ENCODE measurements around the gene CDON. TPM values are rescaled to one million over a fixed set of nuclear protein-coding genes. Genes with fewer than 3 reads are reported as not detected.

Gene CDON
- total and polyA plus RNA-seq, 8 donors = 0.31 to 80.8 (median 21.2) TPM

DNA sequence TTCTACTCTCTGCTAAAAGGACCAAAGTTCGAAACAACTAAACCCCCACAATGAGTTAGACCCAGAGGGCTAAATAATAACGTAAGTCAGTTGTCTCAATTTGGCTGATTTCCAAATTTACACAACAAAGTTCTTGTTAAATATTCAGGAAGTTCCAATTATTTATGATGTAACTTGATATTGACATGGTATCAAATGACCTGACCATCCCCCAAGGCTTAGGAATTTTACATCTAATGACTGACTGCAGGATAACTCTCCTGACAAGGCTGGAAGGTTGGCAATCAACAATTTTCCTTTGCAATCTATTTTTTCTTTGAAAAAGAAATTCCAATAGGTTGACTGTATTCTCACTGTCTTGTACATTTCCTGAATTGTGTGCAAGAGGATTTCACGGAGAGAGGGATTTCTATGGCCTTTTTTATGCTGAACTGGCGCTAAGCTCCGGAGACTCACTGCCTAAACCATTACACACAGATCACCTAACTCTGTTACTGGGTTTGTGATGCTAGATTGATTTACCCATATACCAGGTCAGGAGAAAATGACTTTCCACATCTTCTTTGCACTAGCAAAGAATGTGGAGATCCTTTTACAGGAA lies 9.6 kb upstream of the CDON start:
- Histone ChIP-seq H3K4me1 (no peaks in the 10 kb centered on the region), H3K36me3 (no peaks in the 10 kb centered on the region), H3K4me3 (no peak overlapping the region), H3K27me3 (peaks cover 0 to 5% (median 0%) of the 10 kb centered on the region in 3 donors), H3K27ac (no peak overlapping the region), H3K9me3 (no peaks in the 10 kb centered on the region)
- TF ChIP-seq, protein P1, sequence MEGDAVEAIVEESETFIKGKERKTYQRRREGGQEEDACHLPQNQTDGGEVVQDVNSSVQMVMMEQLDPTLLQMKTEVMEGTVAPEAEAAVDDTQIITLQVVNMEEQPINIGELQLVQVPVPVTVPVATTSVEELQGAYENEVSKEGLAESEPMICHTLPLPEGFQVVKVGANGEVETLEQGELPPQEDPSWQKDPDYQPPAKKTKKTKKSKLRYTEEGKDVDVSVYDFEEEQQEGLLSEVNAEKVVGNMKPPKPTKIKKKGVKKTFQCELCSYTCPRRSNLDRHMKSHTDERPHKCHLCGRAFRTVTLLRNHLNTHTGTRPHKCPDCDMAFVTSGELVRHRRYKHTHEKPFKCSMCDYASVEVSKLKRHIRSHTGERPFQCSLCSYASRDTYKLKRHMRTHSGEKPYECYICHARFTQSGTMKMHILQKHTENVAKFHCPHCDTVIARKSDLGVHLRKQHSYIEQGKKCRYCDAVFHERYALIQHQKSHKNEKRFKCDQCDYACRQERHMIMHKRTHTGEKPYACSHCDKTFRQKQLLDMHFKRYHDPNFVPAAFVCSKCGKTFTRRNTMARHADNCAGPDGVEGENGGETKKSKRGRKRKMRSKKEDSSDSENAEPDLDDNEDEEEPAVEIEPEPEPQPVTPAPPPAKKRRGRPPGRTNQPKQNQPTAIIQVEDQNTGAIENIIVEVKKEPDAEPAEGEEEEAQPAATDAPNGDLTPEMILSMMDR (IDR thresholded peaks at IDR 0.05) = no peak
- TF ChIP-seq POLR2A (IDR thresholded peaks at IDR 0.05) (no peak), POLR2AphosphoS5 (IDR thresholded peaks at IDR 0.05) (no peak), EP300 (IDR thresholded peaks at IDR 0.05) (no peak)
- intact Hi-C loops (cut with DNase I; ENCODE audit: low total_unique reads) = no loop called here
- WGBS, 5 donors = 66 to 72% (median 68%) methylated on average over 5 of the region's 5 CpGs
- no peak for DNase-seq

- intact Hi-C loops (cut with DNase I; ENCODE audit: low total_unique reads) = loop anchor here (10.0 kb wide), 2 partner anchors 71 to 131 kb away; no protein-coding TSS in a partner anchor
- Histone ChIP-seq H3K4me1 (peaks cover 0 to 32% (median 18%) of the 10 kb centered on the region in 4 donors), H3K36me3 (no peaks in the 10 kb centered on the region), H3K4me3 (peak overlapping the region; percentile 75 to 93 (median 78)), H3K27me3 (peaks cover 0 to 24% (median 4%) of the 10 kb centered on the region in 3 donors), H3K9me3 (no peaks in the 10 kb centered on the region), H3K27ac (peak overlapping the region in 4 of 5 donors; percentile 39 to 87 (median 84))
- WGBS, 5 donors = 9 to 17% (median 14%) methylated on average over 10 of the region's 10 CpGs
- no peak for DNase-seq
- TF ChIP-seq EP300 (IDR thresholded peaks at IDR 0.05) (no peak), POLR2AphosphoS5 (IDR thresholded peaks at IDR 0.05) (no peak), POLR2A (IDR thresholded peaks at IDR 0.05) (no peak)
- TF ChIP-seq, protein P1 (IDR thresholded peaks at IDR 0.05) = no peak
These were observed 814 bp upstream of the CDON start for GRCh38 chr11:126063507-126063852.

GRCh38 chr11:126061707-126062678 lies 673 bp downstream of the CDON start:
- H3K27ac ChIP-seq = peak overlapping the region; percentile 61 to 87 (median 80)
- TF ChIP-seq, protein P1 (IDR thresholded peaks at IDR 0.05) = peak in 4 of 7 experiments; percentile 36 to 66 (median 51)
- TF ChIP-seq POLR2AphosphoS5 (IDR thresholded peaks at IDR 0.05) = no peak
- 0 to 2% (median 1%) methylated on average over 12 to 57 of the region's 57 CpGs for WGBS, 5 donors
- peak overlapping the region; percentile 75 to 93 (median 78) for H3K4me3 ChIP-seq
- intact Hi-C loops (cut with DNase I; ENCODE audit: low total_unique reads) = loop anchor here (10.0 kb wide), 2 partner anchors 73 to 133 kb away; no protein-coding TSS in a partner anchor
- peaks cover 0 to 24% (median 4%) of the 10 kb centered on the region in 3 donors for H3K27me3 ChIP-seq
- H3K4me1 ChIP-seq = peaks cover 0 to 32% (median 18%) of the 10 kb centered on the region in 4 donors
- no peaks in the 10 kb centered on the region for H3K9me3 ChIP-seq
- peak in 1 of 2 donors; percentile 72 for DNase-seq
- H3K36me3 ChIP-seq = no peaks in the 10 kb centered on the region

DNA sequence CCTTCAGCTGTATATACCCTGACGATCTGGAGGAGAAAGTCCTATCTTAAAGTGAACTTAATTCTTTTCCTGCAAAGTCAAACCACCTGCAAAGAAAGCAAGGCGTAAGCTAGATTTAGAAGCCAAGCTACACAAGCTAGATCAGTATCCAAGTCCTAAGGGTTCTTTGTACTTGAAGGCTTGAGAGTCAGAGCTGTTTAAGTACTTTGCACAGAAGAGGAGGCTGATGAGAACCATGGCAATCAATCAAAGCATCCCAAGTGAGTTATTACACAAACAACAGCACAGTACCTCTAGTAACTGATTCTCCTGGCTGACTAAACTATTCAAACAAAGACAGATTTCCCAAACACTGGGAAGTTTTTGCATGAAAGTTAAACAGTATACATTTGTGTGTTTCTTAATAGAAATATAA lies 1.9 kb downstream of the CDON start:
- WGBS, 5 donors = 48 to 59% (median 50%) methylated on average over 2 of the region's 2 CpGs
- peaks cover 0 to 32% (median 18%) of the 10 kb centered on the region in 4 donors for H3K4me1 ChIP-seq
- H3K36me3 ChIP-seq = no peaks in the 10 kb centered on the region
- no peak for TF ChIP-seq EP300 (IDR thresholded peaks at IDR 0.05)
- TF ChIP-seq, protein P1 (IDR thresholded peaks at IDR 0.05) = no peak
- TF ChIP-seq POLR2AphosphoS5 (IDR thresholded peaks at IDR 0.05) = no peak
- TF ChIP-seq POLR2A (IDR thresholded peaks at IDR 0.05) = no peak
- no peaks in the 10 kb centered on the region for H3K9me3 ChIP-seq
- DNase-seq = peak in 1 of 2 donors; percentile 43
- peak overlapping the region in 1 of 5 donors; percentile 87 for H3K27ac ChIP-seq
- no peak overlapping the region for H3K4me3 ChIP-seq
- H3K27me3 ChIP-seq = peaks cover 0 to 27% (median 4%) of the 10 kb centered on the region in 3 donors
- intact Hi-C loops (cut with DNase I; ENCODE audit: low total_unique reads) = loop anchor here (10.0 kb wide), 2 partner anchors 74 to 134 kb away; no protein-coding TSS in a partner anchor
